Pons (tissue), 1 donor: ENCODE data around the gene NBR1.
"Not testable (repeated sequence)": the region's sequence is repeated elsewhere in the genome, so short reads cannot be mapped to it uniquely, and the experiment has no call there.

Experiments used
- DNase-seq: peaks from one replicate; pipeline ENCODE4 v3.0.0-alpha.2; 2016; ENCODE audit warnings: low spot score

NBR1 gene

DNA sequence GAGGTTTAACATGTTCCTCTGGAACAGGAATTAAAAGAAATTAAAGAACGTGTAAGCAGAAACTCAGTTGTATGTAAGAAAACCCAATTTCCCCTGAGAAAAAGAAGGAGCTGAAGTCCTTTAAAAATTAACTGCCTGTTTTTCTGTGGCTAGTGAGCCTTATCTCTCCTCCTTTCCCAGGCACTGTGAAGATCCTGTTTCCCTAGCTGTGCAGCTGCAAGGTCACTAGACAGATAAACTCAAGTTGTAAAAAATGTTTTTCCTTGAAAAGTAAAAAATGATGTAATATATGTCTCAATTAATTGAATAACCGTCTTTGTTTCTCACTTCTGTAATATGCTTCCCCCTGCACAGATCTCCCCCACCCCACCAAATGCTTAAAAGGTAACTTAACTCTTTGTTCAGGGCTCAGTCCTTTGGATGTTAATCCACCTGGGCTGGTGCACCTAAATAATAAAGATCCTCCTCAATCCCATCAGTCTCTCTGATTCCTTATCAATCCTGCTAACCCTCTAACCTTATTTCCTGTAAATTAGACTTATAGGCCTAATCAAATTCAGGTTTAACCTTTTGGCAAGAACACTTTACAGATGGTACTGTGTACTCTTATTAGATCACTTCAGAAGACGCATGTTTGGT lies 17.7 kb upstream of the NBR1 start:
- DNase-seq = not testable (repeated sequence)

- DNase-seq = no peak
These were observed 15.3 kb upstream of the NBR1 start for GRCh38 chr17:43155666-43156065.

DNA sequence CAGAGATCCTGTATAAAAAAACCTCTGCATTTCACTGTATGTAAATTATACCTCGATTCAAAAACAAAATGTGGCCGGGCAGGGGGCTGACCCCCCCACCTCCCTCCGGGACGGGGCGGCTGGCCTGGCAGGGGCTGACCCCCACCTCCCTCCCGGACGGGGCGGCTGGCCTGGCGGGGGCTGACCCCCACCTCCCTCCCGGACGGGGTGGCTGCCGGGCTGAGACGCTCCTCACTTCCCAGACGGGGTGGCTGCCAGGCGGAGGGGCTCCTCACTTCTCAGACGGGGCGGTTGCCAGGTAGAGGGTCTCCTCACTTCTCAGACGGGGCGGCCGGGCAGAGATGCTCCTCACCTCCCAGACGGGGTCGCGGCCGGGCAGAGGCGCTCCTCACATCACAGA lies 11.8 kb upstream of the NBR1 start:
- not testable (repeated sequence) for DNase-seq

DNA sequence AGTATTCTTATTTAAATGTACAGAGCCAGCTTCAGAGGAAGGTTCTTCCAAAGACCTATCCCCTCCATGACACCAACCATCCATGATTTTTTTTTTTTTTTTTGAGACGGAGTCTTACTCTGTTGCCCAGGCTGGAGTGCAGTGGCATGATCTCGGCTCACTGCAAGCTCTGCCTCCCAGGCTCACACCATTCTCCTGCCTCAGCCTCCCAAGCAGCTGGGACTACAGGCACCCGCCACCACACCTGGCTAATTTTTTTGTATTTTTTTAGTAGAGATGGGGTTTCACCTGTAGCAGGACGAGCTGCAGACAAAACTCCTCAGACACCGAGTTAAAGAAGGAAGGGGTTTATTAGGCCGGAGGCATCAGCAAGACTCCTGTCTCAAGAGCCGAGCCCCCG lies 11.1 kb upstream of the NBR1 start:
- not testable (repeated sequence) for DNase-seq

GRCh38 chr17:43165971-43166370 lies 5.0 kb upstream of the NBR1 start:
- DNase-seq = not testable (repeated sequence)

- DNase-seq = peak; percentile 2
These were observed 1.4 kb upstream of the NBR1 start for GRCh38 chr17:43169561-43170139.

DNA sequence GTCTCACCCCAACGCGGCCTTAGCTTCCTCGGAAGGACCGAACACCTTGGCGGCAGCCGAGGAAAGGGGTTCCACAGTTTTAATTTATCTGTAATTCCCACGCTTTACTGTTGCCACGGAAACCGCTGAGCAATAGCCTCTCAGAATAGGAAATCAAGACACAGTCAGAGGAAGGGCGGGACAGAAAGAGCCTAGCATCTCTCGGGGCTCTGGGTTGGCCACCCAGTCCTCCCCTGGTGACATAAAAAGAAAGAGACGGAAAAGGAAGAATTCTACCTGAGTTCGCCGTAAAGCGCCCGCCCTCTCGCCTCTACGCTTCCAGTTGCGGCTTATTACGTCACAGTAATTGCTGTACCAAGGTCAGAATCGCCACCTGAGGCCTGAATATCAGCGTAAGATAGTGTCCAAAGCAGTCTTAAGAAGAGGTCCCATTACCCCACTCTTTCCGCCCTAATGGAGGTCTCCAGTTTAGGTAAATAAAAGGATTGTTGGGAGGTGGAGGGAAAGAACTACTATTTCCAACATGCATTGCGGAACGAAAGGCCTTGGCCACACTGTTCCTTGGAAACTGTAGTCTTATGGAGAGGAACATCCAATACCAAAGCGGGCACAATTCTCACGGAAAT lies 761 bp upstream of the NBR1 start:
- DNase-seq = peak; percentile 98

GRCh38 chr17:43171586-43172487 lies 823 bp downstream of the NBR1 start:
- DNase-seq = peak; percentile 88

- no peak for DNase-seq
These were observed 4.5 kb downstream of the NBR1 start for GRCh38 chr17:43175213-43176118.

GRCh38 chr17:43176119-43176570 lies 5.1 kb downstream of the NBR1 start:
- DNase-seq = no peak

- no peak for DNase-seq
These were observed 12.9 kb downstream of the NBR1 start for GRCh38 chr17:43183921-43184320.

GRCh38 chr17:43186656-43187055 lies 15.6 kb downstream of the NBR1 start:
- DNase-seq = not testable (repeated sequence)

GRCh38 chr17:43193251-43193650 lies 22.2 kb downstream of the NBR1 start:
- no peak for DNase-seq

GRCh38 chr17:43199633-43200032 lies 28.6 kb downstream of the NBR1 start:
- DNase-seq = no peak

DNA sequence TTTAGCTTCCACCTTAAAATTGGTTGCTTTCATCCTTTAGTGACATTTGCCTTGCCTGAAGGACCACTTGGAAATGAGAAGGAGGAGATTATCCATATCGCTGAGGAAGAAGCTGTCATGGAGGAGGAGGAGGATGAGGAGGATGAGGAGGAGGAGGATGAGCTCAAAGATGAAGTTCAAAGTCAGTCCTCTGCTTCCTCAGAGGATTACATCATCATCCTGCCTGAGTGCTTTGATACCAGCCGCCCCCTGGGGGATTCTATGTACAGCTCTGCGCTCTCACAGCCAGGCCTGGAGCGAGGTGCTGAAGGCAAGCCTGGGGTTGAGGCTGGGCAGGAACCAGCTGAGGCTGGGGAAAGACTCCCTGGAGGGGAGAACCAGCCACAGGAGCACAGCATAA lies 29.1 kb downstream of the NBR1 start:
- DNase-seq = no peak

- not testable (repeated sequence) for DNase-seq
These were observed 32.0 kb downstream of the NBR1 start for GRCh38 chr17:43203013-43203412.

DNA sequence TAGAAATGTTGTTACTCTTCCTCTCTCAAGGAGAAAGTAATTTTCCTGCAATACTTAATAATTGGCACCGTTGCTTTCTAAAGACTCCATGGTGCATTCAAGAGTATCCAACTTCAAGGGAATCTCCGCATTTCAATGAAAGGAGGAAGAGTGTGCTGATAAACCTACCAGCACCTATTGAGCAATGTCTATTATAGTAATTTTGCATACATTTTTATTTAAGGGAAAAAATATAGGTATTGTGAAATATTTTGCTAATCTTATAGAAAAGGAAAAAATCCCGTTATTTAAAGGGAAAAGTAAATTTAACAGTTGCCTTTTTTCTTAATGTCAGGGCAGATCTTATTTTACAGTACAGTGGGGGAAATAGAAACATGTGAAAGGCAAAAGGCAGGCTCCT lies 39.6 kb downstream of the NBR1 start:
- DNase-seq = no peak

- no peak for DNase-seq
These were observed 40.1 kb downstream of the NBR1 start for GRCh38 chr17:43211123-43211479.

DNA sequence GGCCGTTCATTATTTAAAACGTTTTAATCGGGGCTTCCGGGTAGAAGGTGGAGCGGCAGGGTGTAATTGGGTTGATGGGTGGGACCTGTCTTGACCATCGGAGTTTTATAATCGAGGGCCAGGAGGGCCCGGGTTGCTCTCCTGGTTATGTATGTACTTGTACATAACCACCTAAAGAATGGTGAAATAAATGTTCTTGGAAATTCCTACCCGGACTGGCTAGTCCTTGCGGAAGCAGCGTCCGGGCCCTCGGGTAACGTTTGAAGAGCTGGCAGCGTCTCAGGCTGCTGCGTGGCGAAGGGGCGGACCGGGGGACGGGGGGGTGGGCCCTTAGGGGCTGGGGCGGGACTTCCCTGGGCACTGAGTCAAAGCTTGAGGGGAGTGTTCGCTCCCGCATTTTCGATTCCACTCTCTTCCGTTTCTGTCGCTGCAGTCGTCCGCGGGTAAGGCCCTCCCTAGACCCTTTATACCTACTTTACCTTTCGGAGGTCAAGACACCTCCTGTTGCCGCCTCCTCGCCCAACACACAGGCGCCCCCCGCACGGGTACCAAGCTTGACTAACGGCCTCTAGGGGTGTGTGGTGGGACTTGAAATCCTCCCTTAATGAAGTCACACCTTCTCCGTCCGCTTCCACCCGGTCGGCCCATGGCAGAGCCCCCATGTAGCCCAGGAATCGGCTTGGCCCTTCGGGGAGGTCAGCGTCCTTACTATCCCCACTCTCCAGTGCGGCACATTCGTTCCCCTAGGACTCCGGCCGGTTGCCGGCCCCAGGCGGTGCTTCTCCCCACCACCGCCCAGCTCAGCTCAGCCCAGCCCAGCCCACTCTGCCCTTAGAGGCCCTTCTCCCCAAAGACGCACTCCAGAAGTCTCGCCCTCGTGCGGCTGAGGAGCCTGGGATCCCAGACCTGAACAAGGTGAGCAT lies 40.7 kb downstream of the NBR1 start, which contains the start of gene TMEM106A:
Gene TMEM106A, plus strand, starts transcription at position 396 of the 923 bp plus-strand sequence. CDS start 1,167 bp downstream, outside the sequence.
- DNase-seq = peak; percentile 45
